ENCODE results near the gene PKN2. TPM values are rescaled to one million over a fixed set of nuclear protein-coding genes. Genes with fewer than 3 reads are reported as not detected.

PKN2 gene
- total and polyA plus RNA-seq, 2 of the 4 experiments (the other 2 are of a cell fraction) = 12.7 to 22.2 TPM

- POLR2A ChIA-PET (ENCODE audit: unreplicated experiment) = no interaction called here
- WGBS, 2 experiments (ENCODE audit: extremely low coverage in 2 of 2, insufficient read length in 1 of 2) = no CpG with 5 or more reads among the region's 3 CpGs
These were observed 36.8 kb upstream of the PKN2 start for GRCh38 chr1:88647249-88647645.

More at GRCh38 chr1:88647249-88647645, 36.8 kb upstream of the PKN2 start:
- no peak overlapping the region for H3K18ac ChIP-seq (ENCODE audit: low read depth, low read length)
- no peak for TF ChIP-seq RFX5 (IDR thresholded peaks at IDR 0.05; ENCODE audit: low read depth, low read length)
- no peak for TF ChIP-seq RCOR1 (IDR thresholded peaks at IDR 0.05; ENCODE audit: insufficient replicate concordance, low read length)
- TF ChIP-seq CHD1 (IDR thresholded peaks at IDR 0.05; ENCODE audit: low read depth, low read length) = no peak
- TF ChIP-seq POLR2A (IDR thresholded peaks at IDR 0.05; ENCODE audit: low read depth, low read length) = no peak
- no peak for TF ChIP-seq SMC3 (IDR thresholded peaks at IDR 0.05; ENCODE audit: low read depth, low read length)
- no peak for TF ChIP-seq FOS (IDR thresholded peaks at IDR 0.05; ENCODE audit: low read depth, low read length)
- no peak for TF ChIP-seq RAD21 (IDR thresholded peaks at IDR 0.05; ENCODE audit: low read length)
- no peak for TF ChIP-seq MAFK (IDR thresholded peaks at IDR 0.05; ENCODE audit: low read depth, low read length)
- H4K5ac ChIP-seq (ENCODE audit: low read depth, low read length) = no peak overlapping the region
- no peak overlapping the region for H3K4ac ChIP-seq (ENCODE audit: low read depth, low read length)
- no peak overlapping the region for H2BK15ac ChIP-seq (ENCODE audit: low read depth, low read length)
- H3K23ac ChIP-seq (ENCODE audit: low read depth, low read length) = no peak overlapping the region
- no peak overlapping the region for H2BK20ac ChIP-seq (ENCODE audit: low read depth, low read length)
- intact Hi-C loops (cut with micrococcal nuclease) = no loop called here
- H2BK5ac ChIP-seq (ENCODE audit: low read depth, low read length, poor library complexity, severe bottlenecking) = no peak overlapping the region
- no peak overlapping the region for H3K27ac ChIP-seq (ENCODE audit: insufficient read depth, low read length)
- no peak overlapping the region for H4K8ac ChIP-seq (ENCODE audit: low read depth in 2 of 2, low read length in 2 of 2)
- no peak overlapping the region for H3K56ac ChIP-seq (ENCODE audit: extremely low read depth, insufficient read depth, low read length)
- no peaks in the 10 kb centered on the region for H3K9me1 ChIP-seq (ENCODE audit: insufficient read depth, low read length)
- no peaks in the 10 kb centered on the region for H3K9me3 ChIP-seq (ENCODE audit: control insufficient read depth, insufficient read depth, low read length)
- H2AK5ac ChIP-seq (ENCODE audit: low read depth, low read length) = no peak overlapping the region
- no peaks in the 10 kb centered on the region for H3K36me3 ChIP-seq (ENCODE audit: control insufficient read depth, insufficient read depth, low read length)
- CTCF ChIA-PET = interaction anchor here (0.6 kb wide), 1 partner anchor 74 kb away, joined by 4 read pairs; no protein-coding TSS in a partner anchor
- no peaks in the 10 kb centered on the region for H3K27me3 ChIP-seq (ENCODE audit: control insufficient read depth, insufficient read depth, low read length)
- H3K4me3 ChIP-seq (ENCODE audit: insufficient read depth, low read depth, low read length) = no peak overlapping the region
- BruUV-seq (replicated peaks) = no TSS peak
- no peaks in the 10 kb centered on the region for H4K20me1 ChIP-seq (ENCODE audit: insufficient read depth, low read length)
- dilution Hi-C loops (cut with HindIII; ENCODE audit: low sequenced_read_pairs, unreplicated experiment) = no loop called here
- no peak overlapping the region for H2BK120ac ChIP-seq (ENCODE audit: low read depth, low read length)
- no peak overlapping the region for H3K4me2 ChIP-seq (ENCODE audit: low read depth, low read length)
- no peak overlapping the region for H3K14ac ChIP-seq (replicated peaks; ENCODE audit: low read depth, low read length)
- no peak overlapping the region for H3K9ac ChIP-seq (ENCODE audit: low read depth, low read length)
- in situ Hi-C loops (cut with MboI; ENCODE audit: low sequenced_read_pairs) = no loop called here
- H2AFZ ChIP-seq (replicated peaks; ENCODE audit: low read length, poor library complexity) = no peak overlapping the region
- no peak overlapping the region for H4K91ac ChIP-seq (ENCODE audit: insufficient read depth, low read depth, low read length)
- DNase-seq (no peak), ATAC-seq (ENCODE audit: low read depth) (no peak)
- no peaks in the 10 kb centered on the region for H3K79me1 ChIP-seq (ENCODE audit: low read depth in 1 of 2, low read length in 2 of 2)
- no peaks in the 10 kb centered on the region for H3K4me1 ChIP-seq (ENCODE audit: control insufficient read depth, insufficient read depth, low read length)
- H2AK9ac ChIP-seq (replicated peaks; ENCODE audit: low read depth, low read length, poor library complexity) = no peak overlapping the region
